A673 (cell line): ENCODE results near the gene ANKRA2. TPM values are rescaled to one million over a fixed set of nuclear protein-coding genes. Genes with fewer than 3 reads are reported as not detected.

Experiments
- BruUV-seq: library from RNA; stranded (reverse); fragments of 400-500 nt; replicated peaks from 2 replicates; lab custom pipeline; 2021; lab: Mats Ljungman, UMichigan
- CTCF ChIA-PET: fragments of 300-600 bp; sonication (Branson Sonifier 250); formaldehyde crosslinking; loops from one replicate; lab custom pipeline; 2022; ENCODE audit warnings: antibody characterized with exemption; lab: Charles Lee
- POLR2A ChIA-PET: fragments of 300-600 bp; sonication (Branson Sonifier 250); formaldehyde crosslinking; loops from one replicate; lab custom pipeline; 2022; ENCODE audit warnings: antibody characterized with exemption; ENCODE audit not compliant: low non-redundant PET; lab: Charles Lee
- DNase-seq: peaks from one replicate; pipeline ENCODE4 v3.0.0-alpha.2; 2015; ENCODE audit warnings: low spot score
- H3K27ac ChIP-seq: fragments of 200-600 bp; sonication (generic); 2 replicates; pipeline ENCODE4 v1.5.1; 2016; ENCODE audit warnings: mixed run types, low read depth, mild to moderate bottlenecking, mixed read lengths, antibody characterized with exemption, low read length; ENCODE audit not compliant: poor library complexity, severe bottlenecking
- H3K27me3 ChIP-seq: fragments of 200-600 bp; sonication (generic); replicated peaks from 2 replicates; pipeline ENCODE4 v1.6.1; 2017; ENCODE audit warnings: mixed run types, low read depth, mild to moderate bottlenecking, mixed read lengths, antibody characterized with exemption, low read length; ENCODE audit not compliant: insufficient read depth, poor library complexity
- H3K36me3 ChIP-seq: fragments of 200-600 bp; sonication (generic); 2 replicates; pipeline ENCODE4 v1.6.1; 2016; ENCODE audit warnings: mixed run types, mild to moderate bottlenecking, mixed read lengths, antibody characterized with exemption, low read length; ENCODE audit not compliant: insufficient read depth, poor library complexity, severe bottlenecking
- H3K4me1 ChIP-seq: fragments of 200-600 bp; sonication (generic); 2 replicates; pipeline ENCODE4 v1.6.1; 2017; ENCODE audit warnings: mixed run types, mild to moderate bottlenecking, mixed read lengths, antibody characterized with exemption, low read length; ENCODE audit not compliant: insufficient read depth, poor library complexity, severe bottlenecking
- H3K4me3 ChIP-seq: fragments of 200-600 bp; sonication (generic); 2 replicates; pipeline ENCODE4 v1.5.1; 2016; ENCODE audit warnings: low read depth, mixed run types, mild to moderate bottlenecking, mixed read lengths, low read length; ENCODE audit not compliant: poor library complexity, severe bottlenecking
- H3K9me3 ChIP-seq: fragments of 200-600 bp; sonication (generic); 2 replicates; pipeline ENCODE4 v1.6.1; 2016; ENCODE audit warnings: mixed run types, low read depth, mild to moderate bottlenecking, mixed read lengths, antibody characterized with exemption, low read length; ENCODE audit not compliant: poor library complexity, severe bottlenecking
- CTCF ChIP-seq: fragments of 300-800, 200-600 bp; sonication (generic); conservative IDR thresholded peaks from 2 replicates; pipeline ENCODE4 v1.5.1; 2017; ENCODE audit warnings: low read depth, mild to moderate bottlenecking, antibody characterized with exemption, low read length, moderate library complexity, mixed read lengths
- EZH2 ChIP-seq: fragments of 200-600 bp; sonication (generic); IDR thresholded peaks from 2 replicates; pipeline ENCODE4 v1.6.1; 2017; ENCODE audit warnings: borderline replicate concordance, low read depth, mild to moderate bottlenecking, mixed read lengths, antibody characterized with exemption, low read length; ENCODE audit not compliant: poor library complexity, severe bottlenecking
- intact Hi-C: fragments of 100-400 bp; cut with micrococcal nuclease; formaldehyde crosslinking; loops from one replicate; pipeline ENCODE4 v1.10.0; 2022; ENCODE audit not compliant: unreplicated experiment
- total RNA-seq: library from RNA; stranded (reverse); gene quantifications from 2 replicates; pipeline ENCODE4 v1.2.3, GENCODE V29; 2021

The ANKRA2 gene
- total RNA-seq, 1 experiment from 2014 or later = 12.8 TPM

GRCh38 chr5:73539730-73540129 is 25.7 kb downstream of the ANKRA2 start:
- no peak overlapping the region for H3K4me3 ChIP-seq
- no peaks in the 10 kb centered on the region for H3K4me1 ChIP-seq
- no peak for TF ChIP-seq CTCF
- no peak for TF ChIP-seq EZH2
- ChIA-PET POLR2A (no interaction called here), CTCF (no interaction called here)
- intact Hi-C loops = loop anchor here (5.0 kb wide), 2 partner anchors 457 to 617 kb away; no protein-coding TSS in a partner anchor
- DNase-seq = no peak
- H3K27me3 ChIP-seq = no peaks in the 10 kb centered on the region
- no TSS peak for BruUV-seq
- H3K36me3 ChIP-seq = no peaks in the 10 kb centered on the region
- H3K9me3 ChIP-seq = peaks cover 4% of the 10 kb centered on the region
- no peak overlapping the region for H3K27ac ChIP-seq

GRCh38 chr5:73534971-73535370 is 30.5 kb downstream of the ANKRA2 start:
- Histone ChIP-seq H3K27me3 (no peaks in the 10 kb centered on the region), H3K4me3 (no peak overlapping the region), H3K36me3 (no peaks in the 10 kb centered on the region), H3K9me3 (peaks cover 4% of the 10 kb centered on the region), H3K27ac (no peak overlapping the region), H3K4me1 (no peaks in the 10 kb centered on the region)
- no peak for DNase-seq
- intact Hi-C loops = loop anchor here (5.0 kb wide), 2 partner anchors 453 to 613 kb away; no protein-coding TSS in a partner anchor
- ChIA-PET CTCF (no interaction called here), POLR2A (no interaction called here)
- TF ChIP-seq CTCF (no peak), EZH2 (no peak)
- no TSS peak for BruUV-seq

- no TSS peak for BruUV-seq
- DNase-seq = no peak
- CTCF ChIA-PET = no interaction called here
- POLR2A ChIA-PET = no interaction called here
- H3K36me3 ChIP-seq = no peaks in the 10 kb centered on the region
- no peak for TF ChIP-seq EZH2
- no peak for TF ChIP-seq CTCF
- H3K4me1 ChIP-seq = no peaks in the 10 kb centered on the region
- H3K4me3 ChIP-seq = no peak overlapping the region
- peaks cover 4% of the 10 kb centered on the region for H3K9me3 ChIP-seq
- intact Hi-C loops = no loop called here
- H3K27me3 ChIP-seq = no peaks in the 10 kb centered on the region
- H3K27ac ChIP-seq = no peak overlapping the region
Measured at GRCh38 chr5:73534011-73534644, 31.3 kb downstream of the ANKRA2 start.
